ENCODE results near the gene ERCC2.

DNA sequence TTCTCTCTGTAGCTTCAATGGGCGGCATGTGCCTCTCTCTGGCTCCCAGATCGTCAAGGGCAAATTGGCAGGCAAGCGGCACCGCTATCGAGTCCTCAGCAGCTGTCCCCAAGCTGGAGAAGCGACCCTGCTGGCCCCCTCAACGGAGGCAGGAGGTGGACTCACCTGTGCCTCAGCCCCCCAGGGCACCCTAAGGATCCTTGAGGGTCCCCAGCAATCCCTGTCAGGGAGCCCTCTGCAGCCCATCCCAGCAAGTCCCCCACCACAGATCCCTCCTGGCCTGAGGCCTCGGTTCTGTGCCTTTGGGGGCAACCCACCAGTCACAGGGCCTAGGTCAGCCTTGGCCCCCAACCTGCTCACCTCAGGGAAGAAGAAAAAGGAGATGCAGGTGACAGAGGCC lies 37.7 kb upstream of the ERCC2 start:
- TF ChIP-seq SP1 (IDR thresholded peaks at IDR 0.05) (no peak), CTBP1 (IDR thresholded peaks at IDR 0.05; ENCODE audit: borderline replicate concordance) (no peak), FOXA1 (IDR thresholded peaks at IDR 0.05) (no peak), FOXK2 (IDR thresholded peaks at IDR 0.05) (no peak), ZNF384 (IDR thresholded peaks at IDR 0.05) (no peak), BHLHE40 (IDR thresholded peaks at IDR 0.05; ENCODE audit: borderline replicate concordance) (no peak), HDGF (IDR thresholded peaks at IDR 0.05; ENCODE audit: borderline replicate concordance) (no peak), FOXM1 (IDR thresholded peaks at IDR 0.05; ENCODE audit: borderline replicate concordance) (no peak)

Data from HEK293T (cell line).